ENCODE data around the gene GAGE12H. TPM values are rescaled to one million over a fixed set of nuclear protein-coding genes. Genes with fewer than 3 reads are reported as not detected.
"Not testable (repeated sequence)": the region's sequence is repeated elsewhere in the genome, so short reads cannot be mapped to it uniquely, and the experiment has no call there.

Gene GAGE12H
- total RNA-seq, result not detected

- WGBS, result no CpG with 5 or more reads among the region's 16 CpGs
- H3K27ac ChIP-seq (replicated peaks in 1 of 4); H3K27me3 ChIP-seq; H3K36me3 ChIP-seq; H3K9me3 ChIP-seq; H3K4me1 ChIP-seq; DNase-seq (ENCODE audit: extremely low spot score); H3K4me3 ChIP-seq; intact Hi-C loops (cut with DNase I): not testable (repeated sequence)
These were observed at the start of gene GAGE12H for GRCh38 chrX:49579649-49580048. GAGE12H (plus strand) TSS chrX:49579949; CDS start chrX:49581104, 1,155 bp downstream.

- H3K9me3 ChIP-seq; DNase-seq (ENCODE audit: extremely low spot score); H3K4me1 ChIP-seq; H3K36me3 ChIP-seq; intact Hi-C loops (cut with DNase I); H3K27ac ChIP-seq (replicated peaks in 1 of 4); H3K4me3 ChIP-seq; H3K27me3 ChIP-seq: not testable (repeated sequence)
- no CpG with 5 or more reads among the region's 16 CpGs for WGBS
These were observed 47.9 kb upstream of the GAGE12H start, which contains the start of gene GAGE12C for GRCh38 chrX:49531877-49532276. GAGE12C (plus strand) TSS chrX:49532177; CDS start chrX:49533332, 1,155 bp downstream.

GRCh38 chrX:49541433-49541832 lies 38.3 kb upstream of the GAGE12H start, which contains the start of gene GAGE12D:
GAGE12D (plus strand) TSS chrX:49541733; CDS start chrX:49542888, 1,155 bp downstream.
- DNase-seq (ENCODE audit: extremely low spot score); H3K27me3 ChIP-seq; intact Hi-C loops (cut with DNase I); H3K27ac ChIP-seq (replicated peaks in 1 of 4); H3K4me3 ChIP-seq; H3K36me3 ChIP-seq; H3K9me3 ChIP-seq; H3K4me1 ChIP-seq: not testable (repeated sequence)
- WGBS, result no CpG with 5 or more reads among the region's 16 CpGs

- intact Hi-C loops (cut with DNase I); H3K36me3 ChIP-seq; H3K9me3 ChIP-seq; H3K27me3 ChIP-seq; H3K27ac ChIP-seq (replicated peaks in 1 of 4); H3K4me3 ChIP-seq; DNase-seq (ENCODE audit: extremely low spot score); H3K4me1 ChIP-seq: not testable (repeated sequence)
- WGBS, result no CpG with 5 or more reads among the region's 16 CpGs
These were observed 28.8 kb upstream of the GAGE12H start, which contains the start of gene GAGE12E for GRCh38 chrX:49550989-49551388. GAGE12E (plus strand) TSS chrX:49551289; CDS start chrX:49552444, 1,155 bp downstream.

GRCh38 chrX:49560542-49560941 lies 19.2 kb upstream of the GAGE12H start, which contains the start of gene GAGE12F:
GAGE12F (plus strand) TSS chrX:49560842; CDS start chrX:49561997, 1,155 bp downstream.
- intact Hi-C loops (cut with DNase I); H3K4me3 ChIP-seq; H3K9me3 ChIP-seq; H3K4me1 ChIP-seq; H3K36me3 ChIP-seq; H3K27ac ChIP-seq (replicated peaks in 1 of 4); DNase-seq (ENCODE audit: extremely low spot score); H3K27me3 ChIP-seq: not testable (repeated sequence)
- no CpG with 5 or more reads among the region's 16 CpGs for WGBS

GRCh38 chrX:49568728-49569127 lies 11.0 kb upstream of the GAGE12H start:
- H3K36me3 ChIP-seq; H3K4me1 ChIP-seq; H3K27ac ChIP-seq (replicated peaks in 1 of 4); intact Hi-C loops (cut with DNase I); DNase-seq (ENCODE audit: extremely low spot score); H3K4me3 ChIP-seq; H3K9me3 ChIP-seq; H3K27me3 ChIP-seq: not testable (repeated sequence)
- 95% methylated on average over 4 of the region's 11 CpGs for WGBS

- WGBS, result 87% methylated on average over 8 of the region's 13 CpGs
- H3K36me3 ChIP-seq; H3K4me1 ChIP-seq; H3K27me3 ChIP-seq; H3K9me3 ChIP-seq; intact Hi-C loops (cut with DNase I); H3K27ac ChIP-seq (replicated peaks in 1 of 4); H3K4me3 ChIP-seq; DNase-seq (ENCODE audit: extremely low spot score): not testable (repeated sequence)
These were observed 10.6 kb upstream of the GAGE12H start for GRCh38 chrX:49569152-49569551.

- WGBS, result no CpG with 5 or more reads among the region's 16 CpGs
- H3K36me3 ChIP-seq; intact Hi-C loops (cut with DNase I); H3K27ac ChIP-seq (replicated peaks in 1 of 4); H3K4me3 ChIP-seq; H3K27me3 ChIP-seq; DNase-seq (ENCODE audit: extremely low spot score); H3K4me1 ChIP-seq; H3K9me3 ChIP-seq: not testable (repeated sequence)
These were observed 9.6 kb upstream of the GAGE12H start, which contains the start of gene GAGE12G for GRCh38 chrX:49570100-49570499. GAGE12G (plus strand) TSS chrX:49570400; CDS start chrX:49571555, 1,155 bp downstream.

- H3K9me3 ChIP-seq; intact Hi-C loops (cut with DNase I); H3K27ac ChIP-seq (replicated peaks in 1 of 4); H3K4me1 ChIP-seq; DNase-seq (ENCODE audit: extremely low spot score); H3K4me3 ChIP-seq; H3K36me3 ChIP-seq; H3K27me3 ChIP-seq: not testable (repeated sequence)
- no CpG with 5 or more reads among the region's 16 CpGs for WGBS
These were observed 9.4 kb downstream of the GAGE12H start, which contains the start of gene GAGE2A for GRCh38 chrX:49589196-49589595. GAGE2A (plus strand) TSS chrX:49589496; CDS start chrX:49590651, 1,155 bp downstream.

GRCh38 chrX:49589769-49590478 lies 10.2 kb downstream of the GAGE12H start:
- H3K4me3 ChIP-seq; H3K4me1 ChIP-seq; H3K27ac ChIP-seq (replicated peaks in 1 of 4); H3K9me3 ChIP-seq; H3K27me3 ChIP-seq; H3K36me3 ChIP-seq; intact Hi-C loops (cut with DNase I); DNase-seq (ENCODE audit: extremely low spot score): not testable (repeated sequence)
- WGBS, result 87% methylated on average over 34 of the region's 37 CpGs

- DNase-seq (ENCODE audit: extremely low spot score); H3K27me3 ChIP-seq; H3K27ac ChIP-seq (replicated peaks in 1 of 4); intact Hi-C loops (cut with DNase I); H3K9me3 ChIP-seq; H3K4me1 ChIP-seq; H3K36me3 ChIP-seq; H3K4me3 ChIP-seq: not testable (repeated sequence)
- 88% methylated on average over 17 of the region's 17 CpGs for WGBS
These were observed 10.7 kb downstream of the GAGE12H start for GRCh38 chrX:49590488-49590887.

GRCh38 chrX:49598720-49599119 lies 19.0 kb downstream of the GAGE12H start, which contains the start of gene GAGE1:
GAGE1 (plus strand) TSS chrX:49599020; CDS start chrX:49600175, 1,155 bp downstream.
- H3K36me3 ChIP-seq; intact Hi-C loops (cut with DNase I); H3K27ac ChIP-seq (replicated peaks in 1 of 4); H3K4me3 ChIP-seq; H3K27me3 ChIP-seq; DNase-seq (ENCODE audit: extremely low spot score); H3K4me1 ChIP-seq; H3K9me3 ChIP-seq: not testable (repeated sequence)
- WGBS, result no CpG with 5 or more reads among the region's 16 CpGs

All from esophagus muscularis mucosa (tissue), 4 donors.